HCT116 (cell line): ENCODE data around the gene AHR. TPM values are rescaled to one million over a fixed set of nuclear protein-coding genes. Genes with fewer than 3 reads are reported as not detected.

Experiments used
- ATAC-seq: fragments of 200-7000 bp; cut with Tn5 transposase; 2 replicates; pipeline ENCODE4 v1.9.1; 2020; ENCODE audit warnings: mild to moderate bottlenecking, moderate library complexity
- BruUV-seq: library from RNA; stranded (reverse); fragments of 400-500 nt; replicated peaks from 2 replicates; lab custom pipeline; 2021; lab: Mats Ljungman, UMichigan
- CTCF ChIA-PET: fragments of 300-600 bp; sonication (Branson Sonifier 250); formaldehyde crosslinking; loops from one replicate; lab custom pipeline; 2021; ENCODE audit warnings: antibody characterized with exemption; lab: Charles Lee
- POLR2A ChIA-PET: fragments of 300-600, 350-600 bp; sonication (Branson Sonifier 250); formaldehyde crosslinking; loops from one replicate; lab custom pipeline; 2021; ENCODE audit warnings: antibody characterized with exemption; lab: Charles Lee
- RAD21 ChIA-PET, 2 experiments: fragments of 300-600 bp; sonication (Branson Sonifier 250); formaldehyde crosslinking; loops; one replicate each; lab custom pipeline; 2023; ENCODE audit warnings: low total read pairs in 2 of 2; ENCODE audit not compliant: uncharacterized antibody in 2 of 2, unreplicated experiment in 2 of 2, low non-redundant PET in 1 of 2; lab: Charles Lee
- DNase-seq: peaks from one replicate; pipeline ENCODE4 v3.0.0-alpha.2; 2010; ENCODE audit warnings: low read depth, low spot score
- H2AFZ ChIP-seq: fragments of 200-600 bp; shearing (Covaris generic), sonication (generic); 2 replicates; pipeline ENCODE4 v1.6.1; 2017; ENCODE audit warnings: low read depth, mixed run types, mixed read lengths, antibody characterized with exemption, low read length; ENCODE audit not compliant: poor library complexity, severe bottlenecking
- H3K27ac ChIP-seq: 2 replicates; pipeline ENCODE4 v1.5.1; 2012; ENCODE audit warnings: low read depth, low read length
- H3K27me3 ChIP-seq: fragments of 200-600 bp; sonication (generic); 2 replicates; pipeline ENCODE4 v1.6.1; 2016; ENCODE audit warnings: mixed run types, low read length, mixed read lengths; ENCODE audit not compliant: insufficient read depth
- H3K36me3 ChIP-seq, 2 experiments: fragments of 200-500 bp in 1 of 2; fragments of 200-600 bp in 1 of 2; sonication (Bioruptor generic) in 1 of 2; sonication (generic) in 1 of 2; 2 replicates each; pipeline versions ENCODE4 v1.5.1 to v1.6.1; 2014 to 2016; ENCODE audit warnings: low read length in 2 of 2, inconsistent platforms in 1 of 2, mixed read lengths in 1 of 2, mixed run types in 1 of 2; ENCODE audit not compliant: insufficient read depth in 2 of 2, control insufficient read depth in 1 of 2
- H3K4me1 ChIP-seq, 2 experiments: fragments of 200-600 bp in 1 of 2; sonication (generic) in 1 of 2; 2 replicates each; pipeline versions ENCODE4 v1.5.1 to v1.6.1; 2012 to 2017; ENCODE audit warnings: low read length in 2 of 2, inconsistent platforms in 1 of 2, mild to moderate bottlenecking in 1 of 2, mixed read lengths in 1 of 2, mixed run types in 1 of 2, moderate library complexity in 1 of 2; ENCODE audit not compliant: insufficient read depth in 2 of 2, control insufficient read depth in 1 of 2
- H3K4me2 ChIP-seq: fragments of 200-600 bp; sonication (generic); 2 replicates; pipeline ENCODE4 v1.6.1; 2017; ENCODE audit warnings: mixed run types, low read length, mixed read lengths
- H3K4me3 ChIP-seq, 2 experiments: fragments of 200-600 bp in 1 of 2; sonication (generic) in 1 of 2; replicated peaks in 1 of 2; 2 replicates each; pipeline ENCODE4 v1.5.1; 2011 to 2016; ENCODE audit warnings: low read length in 2 of 2, control low read depth in 1 of 2, low read depth in 1 of 2, mild to moderate bottlenecking in 1 of 2, mixed read lengths in 1 of 2, mixed run types in 1 of 2
- H3K79me2 ChIP-seq: fragments of 200-600 bp; sonication (generic); 2 replicates; pipeline ENCODE4 v1.6.1; 2017; ENCODE audit warnings: mild to moderate bottlenecking, mixed run types, low read length, moderate library complexity, mixed read lengths; ENCODE audit not compliant: insufficient read depth
- H3K9ac ChIP-seq: fragments of 200-600 bp; sonication (generic); 2 replicates; pipeline ENCODE4 v1.6.1; 2016; ENCODE audit warnings: low read length, mixed read lengths
- H3K9me2 ChIP-seq: fragments of 200-600 bp; sonication (generic), shearing (Covaris generic); 2 replicates; pipeline ENCODE4 v1.6.1; 2017; ENCODE audit warnings: mixed run types, mild to moderate bottlenecking, moderate library complexity; ENCODE audit not compliant: insufficient read depth
- H3K9me3 ChIP-seq, 2 experiments: fragments of 200-500 bp in 1 of 2; fragments of 200-600 bp in 1 of 2; sonication (Bioruptor generic) in 1 of 2; sonication (generic) in 1 of 2; 2 replicates each; pipeline ENCODE4 v1.6.1; 2014 to 2017; ENCODE audit warnings: low read length in 2 of 2, mixed read lengths in 2 of 2, inconsistent platforms in 1 of 2, low read depth in 1 of 2, mild to moderate bottlenecking in 1 of 2, mixed run types in 1 of 2, moderate library complexity in 1 of 2; ENCODE audit not compliant: control insufficient read depth in 1 of 2, insufficient read depth in 1 of 2
- H4K20me1 ChIP-seq: fragments of 200-600 bp; sonication (generic), shearing (Covaris generic); 2 replicates; pipeline ENCODE4 v1.6.1; 2017; ENCODE audit warnings: mixed run types, mild to moderate bottlenecking, moderate library complexity; ENCODE audit not compliant: insufficient read depth
- CBX3 ChIP-seq: IDR thresholded peaks from 2 replicates; pipeline ENCODE4 v1.6.1; 2012; ENCODE audit warnings: low read depth
- EGR1 ChIP-seq: IDR thresholded peaks from 2 replicates; pipeline ENCODE4 v1.6.1; 2012; ENCODE audit warnings: low read depth
- ELF1 ChIP-seq: IDR thresholded peaks from 2 replicates; pipeline ENCODE4 v1.6.1; 2012; ENCODE audit warnings: low read depth, borderline replicate concordance
- FOSL1 ChIP-seq: IDR thresholded peaks from 2 replicates; pipeline ENCODE4 v1.6.1; 2012; ENCODE audit warnings: low read depth
- POLR2AphosphoS5 ChIP-seq: IDR thresholded peaks from 2 replicates; pipeline ENCODE4 v1.6.1; 2011; ENCODE audit warnings: mild to moderate bottlenecking, low read depth, low read length, moderate library complexity
- RAD21 ChIP-seq: IDR thresholded peaks from 2 replicates; pipeline ENCODE4 v1.6.1; 2012; ENCODE audit warnings: low read depth, mild to moderate bottlenecking
- SIN3A ChIP-seq: IDR thresholded peaks from 2 replicates; pipeline ENCODE4 v1.6.1; 2012; ENCODE audit warnings: low read depth
- TCF7L2 ChIP-seq: IDR thresholded peaks from 2 replicates; pipeline ENCODE4 v1.7.0; 2011; ENCODE audit warnings: borderline replicate concordance, inconsistent platforms; ENCODE audit not compliant: insufficient read depth, insufficient read length; ENCODE audit errors: extremely low read depth
- intact Hi-C: fragments of 100-400 bp; cut with micrococcal nuclease; formaldehyde crosslinking; loops from 2 replicates; pipeline ENCODE4 v1.10.0; 2022
- total RNA-seq: library from RNA; stranded (reverse); gene quantifications from one replicate; pipeline ENCODE4 v1.2.1, GENCODE V29; 2021; ENCODE audit not compliant: unreplicated experiment
- TF ChIP-seq, protein P1 (sequence below): IDR thresholded peaks from 2 replicates; pipeline ENCODE4 v1.6.1; 2012
- TF ChIP-seq, protein P2 (sequence below), 3 experiments: fragments of 200-600 bp in 1 of 3; sonication (generic) in 1 of 3; IDR thresholded peaks in 2 of 3; conservative IDR thresholded peaks in 1 of 3; 2 replicates each; pipeline ENCODE4 v1.5.1; 2012 to 2017; ENCODE audit warnings: low read depth in 2 of 3, low read length in 2 of 3, antibody characterized with exemption in 1 of 3, borderline replicate concordance in 1 of 3, control low read depth in 1 of 3, mild to moderate bottlenecking in 1 of 3, mixed read lengths in 1 of 3, mixed run types in 1 of 3, moderate library complexity in 1 of 3; ENCODE audit not compliant: insufficient read depth in 1 of 3

The AHR gene
- total RNA-seq, 1 experiment from 2014 or later = 29.7 TPM

DNA sequence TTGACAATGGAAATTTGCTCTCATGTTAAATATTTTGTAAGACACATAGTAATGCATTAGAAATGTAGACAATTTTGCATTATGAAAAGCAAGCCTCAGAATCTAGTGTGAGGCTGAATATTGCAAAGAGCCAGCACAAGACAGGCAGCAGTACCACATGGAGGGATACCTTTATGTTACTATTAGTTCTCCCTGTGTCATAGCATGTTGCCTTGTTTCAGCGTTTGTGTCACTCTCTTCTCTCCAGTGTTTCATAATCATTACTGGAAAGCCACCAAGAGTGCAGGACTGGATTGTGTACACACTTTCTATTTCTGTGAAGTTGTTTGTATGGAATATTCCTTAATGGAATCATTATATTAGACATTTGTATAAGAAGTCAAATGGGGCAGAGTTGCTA lies 8.5 kb downstream of the AHR start:
- Histone ChIP-seq H3K27me3 (no peaks in the 10 kb centered on the region), H3K4me2 (no peak overlapping the region), H3K9me3 (no peaks in the 10 kb centered on the region), H3K4me1 (peaks cover 18 to 42% of the 10 kb centered on the region in 2 experiments), H3K9me2 (no peaks in the 10 kb centered on the region), H3K27ac (no peak overlapping the region), H3K4me3 (no peak overlapping the region), H3K36me3 (peaks cover 0 to 7% of the 10 kb centered on the region in 2 experiments; a peak in 2 of 4 replicates), H2AFZ (no peak overlapping the region), H3K79me2 (peaks cover 82% of the 10 kb centered on the region), H3K9ac (no peak overlapping the region), H4K20me1 (no peaks in the 10 kb centered on the region)
- BruUV-seq = no TSS peak
- RAD21 ChIA-PET = no interaction called here
- CTCF ChIA-PET = no interaction called here
- POLR2A ChIA-PET = interaction anchor here (1.5 kb wide), 1 partner anchor 9 kb away, joined by 8 read pairs; the partner anchor contains the start of gene AHR
- no peak for TF ChIP-seq RAD21
- TF ChIP-seq, protein P1, sequence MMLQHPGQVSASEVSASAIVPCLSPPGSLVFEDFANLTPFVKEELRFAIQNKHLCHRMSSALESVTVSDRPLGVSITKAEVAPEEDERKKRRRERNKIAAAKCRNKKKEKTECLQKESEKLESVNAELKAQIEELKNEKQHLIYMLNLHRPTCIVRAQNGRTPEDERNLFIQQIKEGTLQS = no peak
- TF ChIP-seq ELF1 = no peak
- TF ChIP-seq POLR2AphosphoS5 = no peak
- no peak for TF ChIP-seq CBX3
- TF ChIP-seq SIN3A = no peak
- ATAC-seq = no peak
- DNase-seq = no peak
- intact Hi-C loops = loop anchor here (10.0 kb wide), 1 partner anchor 1192 kb away; no protein-coding TSS in a partner anchor

DNA sequence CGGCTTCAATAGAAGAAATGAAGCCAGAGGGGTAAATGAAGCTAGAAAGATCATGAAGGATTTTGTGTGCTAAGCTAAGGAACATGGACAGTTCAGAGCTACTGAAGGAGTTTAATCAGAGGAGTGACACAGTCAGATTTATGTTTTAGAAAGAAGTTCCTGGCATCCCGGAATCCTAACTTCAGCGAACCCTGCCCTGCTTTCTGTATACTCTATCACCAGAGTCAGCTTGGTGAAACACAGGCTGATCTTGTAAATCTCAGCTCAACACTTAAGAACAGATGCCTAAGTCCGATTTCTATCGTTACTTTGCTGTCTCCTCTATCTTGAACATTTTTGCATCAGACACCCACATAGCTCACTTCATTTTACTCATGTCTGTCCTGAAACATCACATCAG lies 9.1 kb downstream of the AHR start:
- TF ChIP-seq EGR1 = no peak
- no peak for TF ChIP-seq FOSL1
- no peak for TF ChIP-seq TCF7L2
- TF ChIP-seq, protein P2, sequence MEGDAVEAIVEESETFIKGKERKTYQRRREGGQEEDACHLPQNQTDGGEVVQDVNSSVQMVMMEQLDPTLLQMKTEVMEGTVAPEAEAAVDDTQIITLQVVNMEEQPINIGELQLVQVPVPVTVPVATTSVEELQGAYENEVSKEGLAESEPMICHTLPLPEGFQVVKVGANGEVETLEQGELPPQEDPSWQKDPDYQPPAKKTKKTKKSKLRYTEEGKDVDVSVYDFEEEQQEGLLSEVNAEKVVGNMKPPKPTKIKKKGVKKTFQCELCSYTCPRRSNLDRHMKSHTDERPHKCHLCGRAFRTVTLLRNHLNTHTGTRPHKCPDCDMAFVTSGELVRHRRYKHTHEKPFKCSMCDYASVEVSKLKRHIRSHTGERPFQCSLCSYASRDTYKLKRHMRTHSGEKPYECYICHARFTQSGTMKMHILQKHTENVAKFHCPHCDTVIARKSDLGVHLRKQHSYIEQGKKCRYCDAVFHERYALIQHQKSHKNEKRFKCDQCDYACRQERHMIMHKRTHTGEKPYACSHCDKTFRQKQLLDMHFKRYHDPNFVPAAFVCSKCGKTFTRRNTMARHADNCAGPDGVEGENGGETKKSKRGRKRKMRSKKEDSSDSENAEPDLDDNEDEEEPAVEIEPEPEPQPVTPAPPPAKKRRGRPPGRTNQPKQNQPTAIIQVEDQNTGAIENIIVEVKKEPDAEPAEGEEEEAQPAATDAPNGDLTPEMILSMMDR (IDR thresholded peaks at IDR 0.05 in 2 of 3, conservative IDR thresholded peaks at IDR 0.05 in 1 of 3; ENCODE audit: borderline replicate concordance in 1 of 3, insufficient read depth in 1 of 3, low read depth in 2 of 3, low read length in 2 of 3) = no peak
- no peak for TF ChIP-seq SIN3A
- TF ChIP-seq, all 23 proteins: peak for 0
- Histone ChIP-seq H3K9me2 (no peaks in the 10 kb centered on the region), H3K27me3 (no peaks in the 10 kb centered on the region), H3K4me1 (peaks cover 18 to 42% of the 10 kb centered on the region in 2 experiments), H4K20me1 (no peaks in the 10 kb centered on the region), H3K79me2 (peaks cover 76% of the 10 kb centered on the region), H3K4me2 (no peak overlapping the region), H2AFZ (no peak overlapping the region), H3K4me3 (no peak overlapping the region), H3K9me3 (no peaks in the 10 kb centered on the region), H3K27ac (no peak overlapping the region), H3K36me3 (peaks cover 0 to 7% of the 10 kb centered on the region in 2 experiments; a peak in 2 of 4 replicates), H3K9ac (no peak overlapping the region)
- intact Hi-C loops = loop anchor here (10.0 kb wide), 1 partner anchor 1193 kb away; no protein-coding TSS in a partner anchor
- ATAC-seq = no peak
- ChIA-PET CTCF (no interaction called here), RAD21 (no interaction called here), POLR2A (interaction anchor here (1.5 kb wide), 1 partner anchor 9 kb away, joined by 8 read pairs; the partner anchor contains the start of gene AHR)
- DNase-seq = no peak
- BruUV-seq = no TSS peak
